Stomach (tissue), 9 donors: ENCODE data around the gene DBNDD2. TPM values are rescaled to one million over a fixed set of nuclear protein-coding genes. Genes with fewer than 3 reads are reported as not detected.

Experiments used
- DNase-seq, 2 donors: peaks; one replicate each; pipeline versions ENCODE4 v3.0.0 to v3.0.0-alpha.2; 2013 to 2019
- H3K27ac ChIP-seq, 5 donors: fragments of 200-600 bp in 4 of 5; sonication (generic) in 4 of 5; one replicate each; pipeline ENCODE4 v1.5.1; 2013 to 2019; ENCODE audit warnings: mild to moderate bottlenecking in 1 of 5, moderate library complexity in 1 of 5
- H3K27me3 ChIP-seq, 3 donors: fragments of 200-600 bp; sonication (generic); one replicate each; pipeline ENCODE4 v1.5.1; 2017 to 2019; ENCODE audit warnings: mixed run types in 1 of 3
- H3K36me3 ChIP-seq, 4 donors: fragments of 200-600 bp; sonication (generic); 1 replicate in 3 of 4; 2 replicates in 1 of 4; pipeline ENCODE4 v1.5.1; 2016 to 2019
- H3K4me1 ChIP-seq, 4 donors: fragments of 200-600 bp; sonication (generic); one replicate each; pipeline ENCODE4 v1.5.1; 2016 to 2019
- H3K4me3 ChIP-seq, 4 donors: fragments of 200-600 bp; sonication (generic) in 3 of 4; one replicate each; pipeline ENCODE4 v1.5.1; 2016 to 2019; ENCODE audit warnings: mild to moderate bottlenecking in 1 of 4
- H3K9me3 ChIP-seq, 4 donors: fragments of 200-600 bp; sonication (generic); one replicate each; pipeline ENCODE4 v1.5.1; 2016 to 2019
- CTCF ChIP-seq, 7 experiments: fragments of 450-650 bp in 4 of 7; fragments of 200-600 bp in 3 of 7; sonication (generic) in 3 of 7; IDR thresholded peaks; one replicate each; pipeline ENCODE4 v1.5.1; 2016 to 2019; ENCODE audit warnings: antibody characterized with exemption in 7 of 7, control low read depth in 2 of 7, mild to moderate bottlenecking in 1 of 7
- EP300 ChIP-seq: sonication (generic); formaldehyde crosslinking; IDR thresholded peaks from one replicate; pipeline ENCODE4 v1.6.1; 2017; ENCODE audit warnings: antibody characterized with exemption
- POLR2A ChIP-seq, 4 donors: fragments of 450-650 bp; IDR thresholded peaks; one replicate each; pipeline ENCODE4 v1.6.1; 2016; ENCODE audit warnings: antibody characterized with exemption in 4 of 4, control low read depth in 2 of 4, mild to moderate bottlenecking in 1 of 4, moderate library complexity in 1 of 4
- POLR2AphosphoS5 ChIP-seq, 3 donors: sonication (generic); formaldehyde crosslinking; IDR thresholded peaks; one replicate each; pipeline ENCODE4 v1.6.1; 2016; ENCODE audit warnings: antibody characterized with exemption in 3 of 3
- WGBS, 5 donors: extraction: QIAGEN DNeasy Blood & Tissue Kit in 3 of 5; methylation state at CpG; one replicate each; pipeline versions ENCODE4 v1.1.5 to v1.1.7; 2013 to 2018; 5-methylcytosine and 5-hydroxymethylcytosine counted together
- intact Hi-C: fragments of 100-400 bp; cut with DNase I; formaldehyde crosslinking; loops from one replicate; pipeline ENCODE4 v1.15.1; 2023; ENCODE audit warnings: low total_unique reads
- polyA plus RNA-seq, 3 donors: library from polyadenylated mRNA; stranded (reverse); fragments of 200-250 nt; gene quantifications; one replicate each; pipeline ENCODE4 v1.2.3, GENCODE V29; 2013
- total RNA-seq, 5 donors: library from RNA; depleted of rRNA; stranded (reverse); fragments of >200 nt; gene quantifications; one replicate each; pipeline versions ENCODE4 v1.1.0 to v1.2.3, GENCODE V29; 2014 to 2016
- donor health status: healthy with polysubstance abuse.
- donor health status: Bipolar disorder and iron deficiency.
- donor health status: healthy.

Gene DBNDD2
- total and polyA plus RNA-seq, 8 donors, result 10.6 to 131 (median 58.1) TPM

DNA sequence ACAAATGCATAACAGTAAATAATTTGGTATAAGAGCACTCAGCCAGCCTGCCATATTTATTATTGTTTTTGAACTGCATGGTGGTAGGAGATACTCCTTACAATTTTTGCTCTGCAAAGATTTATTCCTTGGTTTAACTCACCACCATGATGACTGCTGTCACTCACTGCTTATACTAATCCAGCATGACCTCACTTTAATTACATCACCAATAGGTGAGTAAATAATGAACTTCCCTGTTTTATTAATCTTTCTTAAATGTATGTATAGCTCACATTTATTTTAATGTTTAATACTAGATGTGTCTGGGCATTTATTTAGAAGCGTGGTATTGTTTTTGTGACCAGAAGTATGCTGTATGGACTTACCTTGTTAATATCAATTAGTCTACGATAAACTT lies 17.2 kb upstream of the DBNDD2 start:
- no peak for DNase-seq
- H3K36me3 ChIP-seq, result peaks cover 0 to 14% (median 7%) of the 10 kb centered on the region in 4 donors
- WGBS, 5 donors, result 89 to 92% (median 91%) methylated on average over 2 of the region's 2 CpGs
- no peaks in the 10 kb centered on the region for H3K9me3 ChIP-seq
- H3K4me1 ChIP-seq, result no peaks in the 10 kb centered on the region
- no peak overlapping the region for H3K27ac ChIP-seq
- H3K4me3 ChIP-seq, result no peak overlapping the region
- TF ChIP-seq CTCF (IDR thresholded peaks at IDR 0.05), result no peak
- TF ChIP-seq EP300, result no peak
- TF ChIP-seq POLR2A (IDR thresholded peaks at IDR 0.05), result no peak
- TF ChIP-seq POLR2AphosphoS5 (IDR thresholded peaks at IDR 0.05), result no peak
- no peaks in the 10 kb centered on the region for H3K27me3 ChIP-seq
- intact Hi-C loops, result no loop called here

DNA sequence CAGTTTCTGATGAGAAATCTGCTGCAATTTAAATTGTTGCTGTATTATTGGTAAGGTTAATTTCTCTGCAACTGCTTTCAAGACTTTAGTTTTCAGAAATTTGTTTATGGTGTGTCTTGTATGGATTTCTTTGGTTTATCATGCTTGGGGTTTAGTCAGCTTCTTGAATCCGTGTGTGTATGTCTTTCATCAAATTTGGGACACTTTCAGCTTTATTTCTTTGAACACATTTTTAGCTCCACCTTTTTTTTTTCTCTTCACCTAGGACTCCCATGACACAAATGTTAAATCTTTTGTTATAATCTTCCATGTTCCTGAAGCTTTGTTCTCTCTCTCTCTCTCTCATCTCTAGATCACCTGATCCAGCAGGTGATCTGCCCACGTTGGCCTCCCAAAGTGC lies 16.5 kb upstream of the DBNDD2 start:
- H3K4me3 ChIP-seq, result no peak overlapping the region
- TF ChIP-seq POLR2AphosphoS5 (IDR thresholded peaks at IDR 0.05), result no peak
- no peaks in the 10 kb centered on the region for H3K9me3 ChIP-seq
- no peak overlapping the region for H3K27ac ChIP-seq
- DNase-seq, result no peak
- H3K4me1 ChIP-seq, result no peaks in the 10 kb centered on the region
- H3K36me3 ChIP-seq, result peaks cover 0 to 14% (median 7%) of the 10 kb centered on the region in 4 donors
- intact Hi-C loops, result no loop called here
- WGBS, 5 donors, result 52 to 61% (median 58%) methylated on average over 2 of the region's 2 CpGs
- no peaks in the 10 kb centered on the region for H3K27me3 ChIP-seq

- Histone ChIP-seq H3K9me3 (no peaks in the 10 kb centered on the region), H3K27me3 (no peaks in the 10 kb centered on the region), H3K36me3 (peaks cover 0 to 14% (median 7%) of the 10 kb centered on the region in 4 donors), H3K4me1 (no peaks in the 10 kb centered on the region), H3K27ac (no peak overlapping the region), H3K4me3 (no peak overlapping the region)
- TF ChIP-seq POLR2AphosphoS5 (IDR thresholded peaks at IDR 0.05) (no peak), POLR2A (IDR thresholded peaks at IDR 0.05) (no peak), EP300 (no peak), CTCF (IDR thresholded peaks at IDR 0.05) (no peak)
- no peak for DNase-seq
- 79 to 91% (median 86%) methylated on average over 3 of the region's 3 CpGs for WGBS, 5 donors
- intact Hi-C loops, result no loop called here
These were observed 15.4 kb upstream of the DBNDD2 start for GRCh38 chr20:45392733-45393132.

GRCh38 chr20:45394221-45395113 lies 13.6 kb upstream of the DBNDD2 start:
- TF ChIP-seq POLR2A (IDR thresholded peaks at IDR 0.05) (no peak), CTCF (IDR thresholded peaks at IDR 0.05) (no peak), POLR2AphosphoS5 (IDR thresholded peaks at IDR 0.05) (no peak), EP300 (no peak)
- Histone ChIP-seq H3K27ac (no peak overlapping the region), H3K4me3 (no peak overlapping the region), H3K9me3 (no peaks in the 10 kb centered on the region), H3K4me1 (no peaks in the 10 kb centered on the region), H3K27me3 (no peaks in the 10 kb centered on the region), H3K36me3 (peaks cover 0 to 14% (median 7%) of the 10 kb centered on the region in 4 donors)
- intact Hi-C loops, result no loop called here
- no peak for DNase-seq
- WGBS, 5 donors, result 79 to 91% (median 81%) methylated on average over 2 to 21 of the region's 21 CpGs

- no peak overlapping the region for H3K27ac ChIP-seq
- 79 to 93% (median 90%) methylated on average over 5 to 7 of the region's 7 CpGs for WGBS, 5 donors
- no peaks in the 10 kb centered on the region for H3K27me3 ChIP-seq
- no peaks in the 10 kb centered on the region for H3K4me1 ChIP-seq
- peaks cover 0 to 14% (median 7%) of the 10 kb centered on the region in 4 donors for H3K36me3 ChIP-seq
- no peak for DNase-seq
- no peak overlapping the region for H3K4me3 ChIP-seq
- TF ChIP-seq CTCF (IDR thresholded peaks at IDR 0.05), result no peak
- TF ChIP-seq EP300, result no peak
- TF ChIP-seq POLR2AphosphoS5 (IDR thresholded peaks at IDR 0.05), result no peak
- TF ChIP-seq POLR2A (IDR thresholded peaks at IDR 0.05), result no peak
- peaks cover 0 to 4% (median 2%) of the 10 kb centered on the region in 4 donors for H3K9me3 ChIP-seq
- intact Hi-C loops, result no loop called here
These were observed 13.0 kb upstream of the DBNDD2 start for GRCh38 chr20:45395114-45395415.
